GM12864 (cell line): Measurements from ENCODE around the gene CHCHD6.

Experiments
- DNase-seq: peaks from one replicate; pipeline ENCODE4 v3.0.0-alpha.2; 2011; ENCODE audit warnings: low read depth
- H3K4me3 ChIP-seq: 2 replicates; pipeline ENCODE4 v1.5.1; 2011; ENCODE audit warnings: mild to moderate bottlenecking, low read depth, low read length, control low read depth
- CTCF ChIP-seq: IDR thresholded peaks from 2 replicates; pipeline ENCODE4 v1.5.1; 2011; ENCODE audit warnings: low read depth, mild to moderate bottlenecking, moderate library complexity, low read length, control low read depth, inconsistent platforms; ENCODE audit errors: missing control alignments

CHCHD6 gene

GRCh38 chr3:126888186-126888760 lies 184.2 kb downstream of the CHCHD6 start:
- no peak overlapping the region for H3K4me3 ChIP-seq
- no peak for DNase-seq
- TF ChIP-seq CTCF = no peak

GRCh38 chr3:126889276-126890201 lies 185.5 kb downstream of the CHCHD6 start:
- TF ChIP-seq CTCF = no peak
- H3K4me3 ChIP-seq = no peak overlapping the region
- DNase-seq = no peak

GRCh38 chr3:126891141-126891540 lies 187.1 kb downstream of the CHCHD6 start:
- TF ChIP-seq CTCF = no peak
- DNase-seq = no peak
- H3K4me3 ChIP-seq = no peak overlapping the region

- H3K4me3 ChIP-seq = no peak overlapping the region
- DNase-seq = no peak
- TF ChIP-seq CTCF = no peak
Measured at GRCh38 chr3:126891791-126892190, 187.8 kb downstream of the CHCHD6 start.

GRCh38 chr3:126893651-126894050 lies 189.6 kb downstream of the CHCHD6 start:
- DNase-seq = no peak
- H3K4me3 ChIP-seq = no peak overlapping the region
- no peak for TF ChIP-seq CTCF

GRCh38 chr3:126894475-126894874 lies 190.4 kb downstream of the CHCHD6 start:
- DNase-seq = no peak
- no peak for TF ChIP-seq CTCF
- no peak overlapping the region for H3K4me3 ChIP-seq
